ENCODE measurements around the gene MRPL40.
A peak's percentile ranks its signal among the peaks of the same experiment; 100 is the strongest.

MRPL40 gene

DNA sequence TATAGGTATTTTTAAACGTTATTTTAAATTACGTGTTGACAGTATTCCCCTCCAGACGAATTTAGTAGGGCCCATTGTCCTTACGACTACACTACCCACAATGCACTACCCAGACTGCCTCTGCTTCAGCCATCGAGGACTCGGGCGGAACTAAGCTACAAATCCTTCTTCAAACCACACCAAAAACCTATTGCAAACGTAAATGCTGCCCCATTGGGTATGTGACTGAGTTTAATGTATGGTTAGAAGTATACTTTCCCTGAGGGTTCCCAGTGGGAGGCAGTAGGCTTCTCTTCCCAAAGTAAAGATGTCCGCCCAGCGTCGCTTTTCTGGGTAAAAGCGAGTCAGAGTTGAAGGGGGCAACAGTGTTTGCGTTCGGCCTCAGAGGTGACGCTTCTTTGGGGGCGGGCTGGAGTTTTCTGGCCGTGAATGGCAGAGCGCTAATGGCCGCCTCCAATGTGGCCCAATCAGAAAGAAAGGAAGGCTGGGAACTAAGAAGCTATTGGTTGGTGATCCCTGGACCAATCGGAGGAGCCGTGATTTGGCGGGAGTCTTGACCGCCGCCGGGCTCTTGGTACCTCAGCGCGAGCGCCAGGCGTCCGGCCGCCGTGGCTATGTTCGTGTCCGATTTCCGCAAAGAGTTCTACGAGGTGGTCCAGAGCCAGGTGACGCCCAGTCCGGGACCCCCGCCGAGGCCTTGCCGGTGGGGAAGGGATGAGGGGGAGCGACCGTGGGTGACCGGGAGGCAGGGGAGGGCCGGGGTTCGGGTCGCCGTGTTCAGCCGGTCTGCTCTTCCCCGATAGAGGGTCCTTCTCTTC lies 47.2 kb downstream of the MRPL40 start, which contains the start of gene CDC45:
CDC45 (plus strand) TSS at position 566 of the 818 bp plus-strand sequence; CDS start at position 615, 49 bp downstream.
- Histone ChIP-seq H2BK15ac (replicated peaks; ENCODE audit: low read depth) (no peak within 1 kb of the TSS), H3K4ac (ENCODE audit: low read depth, low read length) (no peak within 1 kb of the TSS), H3K56ac (ENCODE audit: low read length) (peak within 1 kb of the TSS; percentile 92), H3K27ac (ENCODE audit: low read depth, low read length) (peak within 1 kb of the TSS; percentile 65), H3K4me3 (ENCODE audit: low read length) (peak within 1 kb of the TSS; percentile 84), H3K18ac (ENCODE audit: low read length) (peak within 1 kb of the TSS; percentile 83), H3K79me2 (ENCODE audit: control insufficient read depth, insufficient read depth, low read length) (peaks cover 38% of the 10 kb centered on the region), H2AK5ac (ENCODE audit: low read length) (no peak within 1 kb of the TSS), H3K9ac (ENCODE audit: low read length) (peak within 1 kb of the TSS; percentile 87), H4K5ac (ENCODE audit: low read length) (no peak within 1 kb of the TSS), H3K4me2 (ENCODE audit: low read length) (peak within 1 kb of the TSS; percentile 59), H3K36me3 (ENCODE audit: control insufficient read depth, insufficient read depth, low read length) (peaks cover 3% of the 10 kb centered on the region), H3K79me1 (ENCODE audit: low read length) (peaks cover 22% of the 10 kb centered on the region), H4K8ac (ENCODE audit: low read depth, low read length) (no peak within 1 kb of the TSS), H3K27me3 (ENCODE audit: insufficient read depth, low read length, poor library complexity) (no peaks in the 10 kb centered on the region), H2BK120ac (ENCODE audit: low read depth, low read length) (peak within 1 kb of the TSS; percentile 31), H2BK5ac (ENCODE audit: low read length) (peak within 1 kb of the TSS; percentile 87), H3K4me1 (ENCODE audit: control insufficient read depth, low read depth, low read length) (peaks cover 2% of the 10 kb centered on the region), H3K23ac (ENCODE audit: low read length) (no peak within 1 kb of the TSS)
- peak; percentile 99 for DNase-seq
- no CpG with 5 or more reads among the region's 50 CpGs for WGBS (ENCODE audit: extremely low coverage, insufficient coverage, low lambda C conversion rate)

- no peak overlapping the region for H3K27ac ChIP-seq (ENCODE audit: low read depth, low read length)
- peak overlapping the region; percentile 92 for H3K56ac ChIP-seq (ENCODE audit: low read length)
- H3K4me2 ChIP-seq (ENCODE audit: low read length) = peak overlapping the region; percentile 59
- no peak overlapping the region for H3K4ac ChIP-seq (ENCODE audit: low read depth, low read length)
- H2BK5ac ChIP-seq (ENCODE audit: low read length) = no peak overlapping the region
- peaks cover 2% of the 10 kb centered on the region for H3K36me3 ChIP-seq (ENCODE audit: control insufficient read depth, insufficient read depth, low read length)
- H3K23ac ChIP-seq (ENCODE audit: low read length) = no peak overlapping the region
- no peak overlapping the region for H4K8ac ChIP-seq (ENCODE audit: low read depth, low read length)
- H2AK5ac ChIP-seq (ENCODE audit: low read length) = no peak overlapping the region
- peaks cover 37% of the 10 kb centered on the region for H3K79me2 ChIP-seq (ENCODE audit: control insufficient read depth, insufficient read depth, low read length)
- no peak overlapping the region for H4K5ac ChIP-seq (ENCODE audit: low read length)
- DNase-seq = no peak
- peaks cover 21% of the 10 kb centered on the region for H3K79me1 ChIP-seq (ENCODE audit: low read length)
- H2BK120ac ChIP-seq (ENCODE audit: low read depth, low read length) = no peak overlapping the region
- H3K4me3 ChIP-seq (ENCODE audit: low read length) = peak overlapping the region; percentile 84
- no peak overlapping the region for H2BK15ac ChIP-seq (replicated peaks; ENCODE audit: low read depth)
- H3K18ac ChIP-seq (ENCODE audit: low read length) = no peak overlapping the region
- no peaks in the 10 kb centered on the region for H3K27me3 ChIP-seq (ENCODE audit: insufficient read depth, low read length, poor library complexity)
- H3K4me1 ChIP-seq (ENCODE audit: control insufficient read depth, low read depth, low read length) = peaks cover 2% of the 10 kb centered on the region
- no CpG with 5 or more reads among the region's 15 CpGs for WGBS (ENCODE audit: extremely low coverage, insufficient coverage, low lambda C conversion rate)
- peak overlapping the region; percentile 87 for H3K9ac ChIP-seq (ENCODE audit: low read length)
These were observed 47.8 kb downstream of the MRPL40 start for GRCh38 chr22:19480173-19480568.

DNA sequence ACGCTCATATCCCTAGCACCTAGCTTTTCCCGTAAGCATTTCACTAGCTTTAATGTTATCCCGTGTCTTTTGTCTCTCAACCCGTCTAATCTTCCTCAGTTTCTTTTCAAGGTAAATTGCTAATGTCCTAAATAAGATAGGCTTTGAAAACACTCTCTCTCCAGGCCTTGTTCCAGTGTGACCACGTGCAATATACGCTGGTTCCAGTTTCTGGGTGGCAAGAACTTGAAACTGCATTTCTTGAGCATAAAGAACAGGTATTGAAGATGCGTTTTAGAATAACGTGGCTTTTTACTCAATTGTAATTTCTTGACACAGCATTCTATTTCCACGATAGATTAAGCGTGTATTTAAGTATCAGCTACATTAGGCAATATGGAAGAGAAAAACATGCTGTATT lies 48.4 kb downstream of the MRPL40 start:
- H3K4me3 ChIP-seq (ENCODE audit: low read length) = peak overlapping the region; percentile 84
- peak overlapping the region; percentile 92 for H3K56ac ChIP-seq (ENCODE audit: low read length)
- no peak overlapping the region for H3K18ac ChIP-seq (ENCODE audit: low read length)
- peaks cover 2% of the 10 kb centered on the region for H3K4me1 ChIP-seq (ENCODE audit: control insufficient read depth, low read depth, low read length)
- H3K4me2 ChIP-seq (ENCODE audit: low read length) = peak overlapping the region; percentile 59
- H3K27ac ChIP-seq (ENCODE audit: low read depth, low read length) = no peak overlapping the region
- peak overlapping the region; percentile 87 for H3K9ac ChIP-seq (ENCODE audit: low read length)
- H3K36me3 ChIP-seq (ENCODE audit: control insufficient read depth, insufficient read depth, low read length) = peaks cover 3% of the 10 kb centered on the region
- no CpG with 5 or more reads among the region's 10 CpGs for whole genome bisulfite sequencing (ENCODE audit: extremely low coverage, insufficient coverage, low lambda C conversion rate)
- DNase-seq = no peak
- H4K5ac ChIP-seq (ENCODE audit: low read length) = no peak overlapping the region
- no peak overlapping the region for H2AK5ac ChIP-seq (ENCODE audit: low read length)
- H3K79me1 ChIP-seq (ENCODE audit: low read length) = peaks cover 19% of the 10 kb centered on the region
- H3K27me3 ChIP-seq (ENCODE audit: insufficient read depth, low read length, poor library complexity) = no peaks in the 10 kb centered on the region
- H3K4ac ChIP-seq (ENCODE audit: low read depth, low read length) = no peak overlapping the region
- H3K79me2 ChIP-seq (ENCODE audit: control insufficient read depth, insufficient read depth, low read length) = peaks cover 32% of the 10 kb centered on the region
- H2BK120ac ChIP-seq (ENCODE audit: low read depth, low read length) = no peak overlapping the region
- no peak overlapping the region for H2BK15ac ChIP-seq (replicated peaks; ENCODE audit: low read depth)
- H2BK5ac ChIP-seq (ENCODE audit: low read length) = no peak overlapping the region
- H3K23ac ChIP-seq (ENCODE audit: low read length) = no peak overlapping the region
- no peak overlapping the region for H4K8ac ChIP-seq (ENCODE audit: low read depth, low read length)

- H3K79me1 ChIP-seq (ENCODE audit: low read length) = peaks cover 14% of the 10 kb centered on the region
- DNase-seq = no peak
- H3K4me1 ChIP-seq (ENCODE audit: control insufficient read depth, low read depth, low read length) = peaks cover 2% of the 10 kb centered on the region
- H3K79me2 ChIP-seq (ENCODE audit: control insufficient read depth, insufficient read depth, low read length) = peaks cover 22% of the 10 kb centered on the region
- no peak overlapping the region for H3K4me2 ChIP-seq (ENCODE audit: low read length)
- no peak overlapping the region for H3K9ac ChIP-seq (ENCODE audit: low read length)
- no peak overlapping the region for H2BK120ac ChIP-seq (ENCODE audit: low read depth, low read length)
- H3K18ac ChIP-seq (ENCODE audit: low read length) = no peak overlapping the region
- no peak overlapping the region for H4K8ac ChIP-seq (ENCODE audit: low read depth, low read length)
- no peak overlapping the region for H2BK15ac ChIP-seq (replicated peaks; ENCODE audit: low read depth)
- peaks cover 3% of the 10 kb centered on the region for H3K36me3 ChIP-seq (ENCODE audit: control insufficient read depth, insufficient read depth, low read length)
- no peak overlapping the region for H4K5ac ChIP-seq (ENCODE audit: low read length)
- no peak overlapping the region for H3K27ac ChIP-seq (ENCODE audit: low read depth, low read length)
- no CpG with 5 or more reads among the region's 9 CpGs for WGBS (ENCODE audit: extremely low coverage, insufficient coverage, low lambda C conversion rate)
- no peak overlapping the region for H3K23ac ChIP-seq (ENCODE audit: low read length)
- no peak overlapping the region for H3K4ac ChIP-seq (ENCODE audit: low read depth, low read length)
- H3K27me3 ChIP-seq (ENCODE audit: insufficient read depth, low read length, poor library complexity) = no peaks in the 10 kb centered on the region
- no peak overlapping the region for H2BK5ac ChIP-seq (ENCODE audit: low read length)
- H3K56ac ChIP-seq (ENCODE audit: low read length) = no peak overlapping the region
- no peak overlapping the region for H3K4me3 ChIP-seq (ENCODE audit: low read length)
- H2AK5ac ChIP-seq (ENCODE audit: low read length) = no peak overlapping the region
These were observed 50.0 kb downstream of the MRPL40 start for GRCh38 chr22:19482297-19482696.

GRCh38 chr22:19483481-19484244 lies 51.3 kb downstream of the MRPL40 start:
- no CpG with 5 or more reads among the region's 8 CpGs for WGBS (ENCODE audit: extremely low coverage, insufficient coverage, low lambda C conversion rate)
- Histone ChIP-seq H4K5ac (ENCODE audit: low read length) (no peak overlapping the region), H3K23ac (ENCODE audit: low read length) (no peak overlapping the region), H3K4ac (ENCODE audit: low read depth, low read length) (no peak overlapping the region), H3K18ac (ENCODE audit: low read length) (no peak overlapping the region), H3K36me3 (ENCODE audit: control insufficient read depth, insufficient read depth, low read length) (peaks cover 6% of the 10 kb centered on the region), H3K79me2 (ENCODE audit: control insufficient read depth, insufficient read depth, low read length) (peaks cover 10% of the 10 kb centered on the region), H3K4me2 (ENCODE audit: low read length) (no peak overlapping the region), H3K4me3 (ENCODE audit: low read length) (no peak overlapping the region), H2BK5ac (ENCODE audit: low read length) (no peak overlapping the region), H3K4me1 (ENCODE audit: control insufficient read depth, low read depth, low read length) (no peaks in the 10 kb centered on the region), H2BK120ac (ENCODE audit: low read depth, low read length) (no peak overlapping the region), H4K8ac (ENCODE audit: low read depth, low read length) (no peak overlapping the region), H3K56ac (ENCODE audit: low read length) (no peak overlapping the region), H2AK5ac (ENCODE audit: low read length) (no peak overlapping the region), H2BK15ac (replicated peaks; ENCODE audit: low read depth) (no peak overlapping the region), H3K9ac (ENCODE audit: low read length) (no peak overlapping the region), H3K79me1 (ENCODE audit: low read length) (peaks cover 11% of the 10 kb centered on the region), H3K27me3 (ENCODE audit: insufficient read depth, low read length, poor library complexity) (no peaks in the 10 kb centered on the region), H3K27ac (ENCODE audit: low read depth, low read length) (no peak overlapping the region)
- DNase-seq = no peak

Data from mesendoderm (in vitro differentiated cells).